Keratinocyte (primary cell): ENCODE measurements around the gene SLC25A19.

Experiments used
- EZH2 ChIP-seq: IDR thresholded peaks from one replicate; pipeline ENCODE4 v1.6.1; 2012; ENCODE audit warnings: inconsistent platforms, mild to moderate bottlenecking, low read length, moderate library complexity
- TF ChIP-seq, protein P1 (sequence below), 3 experiments: IDR thresholded peaks in 1 of 3; conservative IDR thresholded peaks in 1 of 3; optimal IDR thresholded peaks in 1 of 3; 2 replicates in 2 of 3; 3 replicates in 1 of 3; pipeline versions ENCODE3 to v1.5.1; 2011; ENCODE audit warnings: low read length in 3 of 3, mild to moderate bottlenecking in 3 of 3, moderate library complexity in 2 of 3, control low read depth in 1 of 3, inconsistent platforms in 1 of 3; ENCODE audit not compliant: insufficient read depth in 2 of 3; ENCODE audit errors: extremely low read depth in 1 of 3

DNA sequence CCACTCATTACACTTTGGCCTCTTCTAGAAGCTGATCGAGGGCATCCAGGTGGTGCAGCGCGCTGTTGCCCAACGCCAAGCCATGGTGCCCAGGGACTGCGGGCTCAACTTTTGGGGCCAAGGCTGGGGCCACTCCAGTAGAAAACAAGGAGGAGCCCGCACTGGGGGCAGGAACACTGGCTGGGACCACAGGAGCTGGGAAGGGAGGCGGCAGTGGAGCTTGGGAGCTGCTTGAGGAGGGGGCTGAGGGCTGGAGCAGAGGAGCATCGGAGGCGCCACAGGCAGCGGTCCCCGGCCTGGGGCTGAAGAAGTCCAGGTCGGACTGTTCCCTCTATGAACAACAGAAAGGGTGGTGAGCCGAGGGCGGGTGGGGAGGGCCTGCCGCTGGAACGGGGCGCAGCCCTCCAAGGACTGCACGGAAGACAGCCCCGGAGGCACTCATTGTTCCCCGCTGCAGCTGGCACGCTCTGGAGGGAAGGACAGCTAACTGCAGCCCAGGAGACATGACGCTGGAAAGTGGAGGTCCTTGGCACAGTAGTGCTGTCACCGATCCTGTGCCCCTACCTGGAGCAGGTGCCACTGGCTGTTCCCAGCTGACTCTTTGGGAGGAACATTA, 49.3 kb downstream of the SLC25A19 start:
- no peak for TF ChIP-seq EZH2
- TF ChIP-seq, protein P1, sequence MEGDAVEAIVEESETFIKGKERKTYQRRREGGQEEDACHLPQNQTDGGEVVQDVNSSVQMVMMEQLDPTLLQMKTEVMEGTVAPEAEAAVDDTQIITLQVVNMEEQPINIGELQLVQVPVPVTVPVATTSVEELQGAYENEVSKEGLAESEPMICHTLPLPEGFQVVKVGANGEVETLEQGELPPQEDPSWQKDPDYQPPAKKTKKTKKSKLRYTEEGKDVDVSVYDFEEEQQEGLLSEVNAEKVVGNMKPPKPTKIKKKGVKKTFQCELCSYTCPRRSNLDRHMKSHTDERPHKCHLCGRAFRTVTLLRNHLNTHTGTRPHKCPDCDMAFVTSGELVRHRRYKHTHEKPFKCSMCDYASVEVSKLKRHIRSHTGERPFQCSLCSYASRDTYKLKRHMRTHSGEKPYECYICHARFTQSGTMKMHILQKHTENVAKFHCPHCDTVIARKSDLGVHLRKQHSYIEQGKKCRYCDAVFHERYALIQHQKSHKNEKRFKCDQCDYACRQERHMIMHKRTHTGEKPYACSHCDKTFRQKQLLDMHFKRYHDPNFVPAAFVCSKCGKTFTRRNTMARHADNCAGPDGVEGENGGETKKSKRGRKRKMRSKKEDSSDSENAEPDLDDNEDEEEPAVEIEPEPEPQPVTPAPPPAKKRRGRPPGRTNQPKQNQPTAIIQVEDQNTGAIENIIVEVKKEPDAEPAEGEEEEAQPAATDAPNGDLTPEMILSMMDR (optimal IDR thresholded peaks at IDR 0.05 in 1 of 3, IDR thresholded peaks at IDR 0.05 in 1 of 3, conservative IDR thresholded peaks at IDR 0.05 in 1 of 3; ENCODE audit: extremely low read depth in 1 of 3, insufficient read depth in 2 of 3, low read length in 3 of 3) = no peak
